ENCODE results near the gene TRAF3. TPM values are rescaled to one million over a fixed set of nuclear protein-coding genes. Genes with fewer than 3 reads are reported as not detected.

The TRAF3 gene
- total RNA-seq, 1 donor from 2014 or later: 25.9 TPM

GRCh38 chr14:102872020-102872419 lies 94.8 kb downstream of the TRAF3 start:
- H3K27me3 Mint-ChIP-seq (ENCODE audit: low read depth, unreplicated experiment): no peaks in the 10 kb centered on the region
- H3K4me1 ChIP-seq (ENCODE audit: insufficient read depth, low read length): peaks cover 2% of the 10 kb centered on the region
- no peaks in the 10 kb centered on the region for H3K4me1 Mint-ChIP-seq (ENCODE audit: low read depth, unreplicated experiment)
- H3K27ac ChIP-seq (ENCODE audit: low read depth, low read length): no peak overlapping the region
- FAIRE-seq: no peak
- no peak overlapping the region for H3K4me3 Mint-ChIP-seq (ENCODE audit: unreplicated experiment)
- H3K79me2 ChIP-seq (ENCODE audit: insufficient read depth, low read length): no peaks in the 10 kb centered on the region
- TF ChIP-seq, protein P1, sequence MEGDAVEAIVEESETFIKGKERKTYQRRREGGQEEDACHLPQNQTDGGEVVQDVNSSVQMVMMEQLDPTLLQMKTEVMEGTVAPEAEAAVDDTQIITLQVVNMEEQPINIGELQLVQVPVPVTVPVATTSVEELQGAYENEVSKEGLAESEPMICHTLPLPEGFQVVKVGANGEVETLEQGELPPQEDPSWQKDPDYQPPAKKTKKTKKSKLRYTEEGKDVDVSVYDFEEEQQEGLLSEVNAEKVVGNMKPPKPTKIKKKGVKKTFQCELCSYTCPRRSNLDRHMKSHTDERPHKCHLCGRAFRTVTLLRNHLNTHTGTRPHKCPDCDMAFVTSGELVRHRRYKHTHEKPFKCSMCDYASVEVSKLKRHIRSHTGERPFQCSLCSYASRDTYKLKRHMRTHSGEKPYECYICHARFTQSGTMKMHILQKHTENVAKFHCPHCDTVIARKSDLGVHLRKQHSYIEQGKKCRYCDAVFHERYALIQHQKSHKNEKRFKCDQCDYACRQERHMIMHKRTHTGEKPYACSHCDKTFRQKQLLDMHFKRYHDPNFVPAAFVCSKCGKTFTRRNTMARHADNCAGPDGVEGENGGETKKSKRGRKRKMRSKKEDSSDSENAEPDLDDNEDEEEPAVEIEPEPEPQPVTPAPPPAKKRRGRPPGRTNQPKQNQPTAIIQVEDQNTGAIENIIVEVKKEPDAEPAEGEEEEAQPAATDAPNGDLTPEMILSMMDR (IDR thresholded peaks at IDR 0.05; ENCODE audit: insufficient read depth, low read depth, low read length): no peak
- no peak for TF ChIP-seq EZH2 (IDR thresholded peaks at IDR 0.05; ENCODE audit: insufficient read depth, low read length)
- no peak overlapping the region for H2AFZ ChIP-seq (ENCODE audit: low read depth, low read length)
- peaks cover 15% of the 10 kb centered on the region for H3K36me3 Mint-ChIP-seq (ENCODE audit: low read depth, unreplicated experiment)
- H3K27me3 ChIP-seq (ENCODE audit: insufficient read depth, low read length): no peaks in the 10 kb centered on the region
- no peak for DNase-seq (ENCODE audit: low read depth)
- no peak overlapping the region for H3K9ac ChIP-seq (ENCODE audit: low read length)
- H3K9me3 Mint-ChIP-seq (ENCODE audit: unreplicated experiment): no peaks in the 10 kb centered on the region
- H3K9me3 ChIP-seq (ENCODE audit: insufficient read depth, low read depth, low read length): no peaks in the 10 kb centered on the region
- H3K4me3 ChIP-seq (ENCODE audit: insufficient read depth, low read depth, low read length): no peak overlapping the region
- peaks cover 16% of the 10 kb centered on the region for H3K36me3 ChIP-seq (ENCODE audit: insufficient read depth, low read length)
- H4K20me1 ChIP-seq (ENCODE audit: insufficient read depth, low read length): peaks cover 31% of the 10 kb centered on the region
- H3K4me2 ChIP-seq (ENCODE audit: low read length): no peak overlapping the region
- no peak overlapping the region for H3K27ac Mint-ChIP-seq (ENCODE audit: unreplicated experiment)

DNA sequence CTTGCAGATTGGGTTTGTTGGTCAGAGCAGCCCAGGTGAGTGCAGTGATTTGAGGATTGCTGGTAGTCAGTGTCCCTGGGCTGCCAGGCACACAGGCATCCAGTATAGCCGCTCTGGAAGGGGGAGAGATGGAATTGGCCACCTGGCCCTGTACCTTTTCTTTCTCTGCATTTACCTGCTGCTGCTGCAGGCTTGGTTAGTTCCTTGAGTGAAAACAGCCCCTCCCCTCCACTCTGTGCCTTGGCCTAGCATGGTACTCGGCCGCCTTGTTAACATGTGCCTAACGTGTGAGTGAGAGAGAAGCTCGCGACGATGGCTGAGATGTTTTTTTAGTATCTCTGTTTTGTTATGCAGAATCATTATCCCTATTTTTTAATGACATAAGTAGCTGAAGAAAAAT lies 95.9 kb downstream of the TRAF3 start:
- Mint-ChIP-seq H3K4me1 (ENCODE audit: low read depth, unreplicated experiment) (no peaks in the 10 kb centered on the region), H3K4me3 (ENCODE audit: unreplicated experiment) (no peak overlapping the region), H3K36me3 (ENCODE audit: low read depth, unreplicated experiment) (peaks cover 15% of the 10 kb centered on the region), H3K9me3 (ENCODE audit: unreplicated experiment) (no peaks in the 10 kb centered on the region), H3K27ac (ENCODE audit: unreplicated experiment) (no peak overlapping the region), H3K27me3 (ENCODE audit: low read depth, unreplicated experiment) (no peaks in the 10 kb centered on the region)
- Histone ChIP-seq H3K4me1 (ENCODE audit: insufficient read depth, low read length) (peaks cover 2% of the 10 kb centered on the region), H3K4me2 (ENCODE audit: low read length) (no peak overlapping the region), H2AFZ (ENCODE audit: low read depth, low read length) (no peak overlapping the region), H3K27me3 (ENCODE audit: insufficient read depth, low read length) (no peaks in the 10 kb centered on the region), H3K36me3 (ENCODE audit: insufficient read depth, low read length) (peaks cover 19% of the 10 kb centered on the region), H3K9me3 (ENCODE audit: insufficient read depth, low read depth, low read length) (no peaks in the 10 kb centered on the region), H3K79me2 (ENCODE audit: insufficient read depth, low read length) (no peaks in the 10 kb centered on the region), H3K4me3 (ENCODE audit: insufficient read depth, low read depth, low read length) (no peak overlapping the region), H3K27ac (ENCODE audit: low read depth, low read length) (no peak overlapping the region), H3K9ac (ENCODE audit: low read length) (no peak overlapping the region), H4K20me1 (ENCODE audit: insufficient read depth, low read length) (peaks cover 20% of the 10 kb centered on the region)
- TF ChIP-seq, protein P1 (IDR thresholded peaks at IDR 0.05; ENCODE audit: insufficient read depth, low read depth, low read length): no peak
- TF ChIP-seq EZH2 (IDR thresholded peaks at IDR 0.05; ENCODE audit: insufficient read depth, low read length): no peak
- FAIRE-seq (no peak), DNase-seq (ENCODE audit: low read depth) (no peak)

GRCh38 chr14:102873546-102874061 lies 96.4 kb downstream of the TRAF3 start:
- H3K4me1 ChIP-seq (ENCODE audit: insufficient read depth, low read length): peaks cover 2% of the 10 kb centered on the region
- H3K27me3 ChIP-seq (ENCODE audit: insufficient read depth, low read length): no peaks in the 10 kb centered on the region
- no peaks in the 10 kb centered on the region for H3K9me3 ChIP-seq (ENCODE audit: insufficient read depth, low read depth, low read length)
- TF ChIP-seq, protein P1 (IDR thresholded peaks at IDR 0.05; ENCODE audit: insufficient read depth, low read depth, low read length): no peak
- no peak for TF ChIP-seq EZH2 (IDR thresholded peaks at IDR 0.05; ENCODE audit: insufficient read depth, low read length)
- no peak overlapping the region for H2AFZ ChIP-seq (ENCODE audit: low read depth, low read length)
- H3K27ac ChIP-seq (ENCODE audit: low read depth, low read length): no peak overlapping the region
- H3K4me3 ChIP-seq (ENCODE audit: insufficient read depth, low read depth, low read length): no peak overlapping the region
- H3K9me3 Mint-ChIP-seq (ENCODE audit: unreplicated experiment): no peaks in the 10 kb centered on the region
- DNase-seq (ENCODE audit: low read depth) (no peak), FAIRE-seq (no peak)
- peaks cover 19% of the 10 kb centered on the region for H3K36me3 ChIP-seq (ENCODE audit: insufficient read depth, low read length)
- H3K27ac Mint-ChIP-seq (ENCODE audit: unreplicated experiment): no peak overlapping the region
- H3K79me2 ChIP-seq (ENCODE audit: insufficient read depth, low read length): no peaks in the 10 kb centered on the region
- H3K9ac ChIP-seq (ENCODE audit: low read length): no peak overlapping the region
- peaks cover 17% of the 10 kb centered on the region for H4K20me1 ChIP-seq (ENCODE audit: insufficient read depth, low read length)
- no peaks in the 10 kb centered on the region for H3K4me1 Mint-ChIP-seq (ENCODE audit: low read depth, unreplicated experiment)
- H3K4me2 ChIP-seq (ENCODE audit: low read length): no peak overlapping the region
- H3K4me3 Mint-ChIP-seq (ENCODE audit: unreplicated experiment): no peak overlapping the region
- no peaks in the 10 kb centered on the region for H3K27me3 Mint-ChIP-seq (ENCODE audit: low read depth, unreplicated experiment)
- peaks cover 14% of the 10 kb centered on the region for H3K36me3 Mint-ChIP-seq (ENCODE audit: low read depth, unreplicated experiment)

All from astrocyte (in vitro differentiated cells and primary cell).